ENCODE measurements around the gene USP9X. TPM values are rescaled to one million over a fixed set of nuclear protein-coding genes. Genes with fewer than 3 reads are reported as not detected.

The USP9X gene
- total RNA-seq, 1 experiment from 2014 or later, result 163 TPM

DNA sequence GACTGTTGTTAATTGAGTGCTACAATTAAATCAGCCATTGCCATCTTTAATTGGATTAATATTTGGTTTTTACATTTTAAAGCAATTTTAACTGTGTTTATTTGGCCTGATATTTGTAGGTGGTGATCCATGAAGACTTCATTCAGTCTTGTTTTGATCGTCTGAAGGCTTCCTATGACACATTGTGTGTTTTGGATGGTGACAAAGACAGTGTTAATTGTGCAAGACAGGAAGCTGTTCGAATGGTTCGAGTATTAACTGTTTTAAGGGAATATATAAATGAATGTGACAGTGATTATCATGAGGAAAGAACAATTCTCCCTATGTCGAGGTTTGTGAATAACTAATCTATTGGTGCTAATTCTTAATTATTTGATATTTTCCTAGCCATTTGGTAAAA lies 82.6 kb downstream of the USP9X start (continued):
- TF ChIP-seq USF2 (CRISPR knock-in tag; IDR thresholded peaks at IDR 0.05) (no peak), CBFB (CRISPR knock-in tag; IDR thresholded peaks at IDR 0.05; ENCODE audit: low read depth) (no peak), NFATC4 (CRISPR knock-in tag; IDR thresholded peaks at IDR 0.05) (no peak)

- DNase-seq (ENCODE audit: low spot score) (no peak), ATAC-seq (no peak)
- CTCF ChIA-PET, result no interaction called here
- H3K4me1 Mint-ChIP-seq, result peaks cover 33% of the 10 kb centered on the region
- peaks cover 48% of the 10 kb centered on the region for H3K36me3 Mint-ChIP-seq
- H3K4me3 Mint-ChIP-seq, result no peak overlapping the region
- H3K27ac Mint-ChIP-seq, result peak overlapping the region; percentile 57; the same call in 1 of the 2 replicates
- TF ChIP-seq, protein P1, sequence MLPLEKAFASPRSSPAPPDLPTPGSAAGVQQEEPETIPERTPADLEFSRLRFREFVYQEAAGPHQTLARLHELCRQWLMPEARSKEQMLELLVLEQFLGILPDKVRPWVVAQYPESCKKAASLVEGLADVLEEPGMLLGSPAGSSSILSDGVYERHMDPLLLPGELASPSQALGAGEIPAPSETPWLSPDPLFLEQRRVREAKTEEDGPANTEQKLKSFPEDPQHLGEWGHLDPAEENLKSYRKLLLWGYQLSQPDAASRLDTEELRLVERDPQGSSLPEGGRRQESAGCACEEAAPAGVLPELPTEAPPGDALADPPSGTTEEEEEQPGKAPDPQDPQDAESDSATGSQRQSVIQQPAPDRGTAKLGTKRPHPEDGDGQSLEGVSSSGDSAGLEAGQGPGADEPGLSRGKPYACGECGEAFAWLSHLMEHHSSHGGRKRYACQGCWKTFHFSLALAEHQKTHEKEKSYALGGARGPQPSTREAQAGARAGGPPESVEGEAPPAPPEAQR (CRISPR knock-in tag; IDR thresholded peaks at IDR 0.05), result no peak
- TF ChIP-seq PRDM15 (CRISPR knock-in tag; IDR thresholded peaks at IDR 0.05) (no peak), JAZF1 (CRISPR knock-in tag; IDR thresholded peaks at IDR 0.05) (no peak), SP1 (CRISPR knock-in tag; conservative IDR thresholded peaks at IDR 0.05) (no peak), ETV6 (CRISPR knock-in tag; IDR thresholded peaks at IDR 0.05) (no peak), NFATC4 (CRISPR knock-in tag; IDR thresholded peaks at IDR 0.05) (no peak), MAX (CRISPR knock-in tag; IDR thresholded peaks at IDR 0.05) (no peak), RELA (CRISPR knock-in tag; IDR thresholded peaks at IDR 0.05; ENCODE audit: borderline replicate concordance) (no peak), FOXP4 (CRISPR knock-in tag; IDR thresholded peaks at IDR 0.05) (no peak), SMAD3 (CRISPR knock-in tag; IDR thresholded peaks at IDR 0.05; ENCODE audit: borderline replicate concordance) (no peak), GRHL2 (CRISPR knock-in tag; IDR thresholded peaks at IDR 0.05; ENCODE audit: insufficient replicate concordance, severe bottlenecking) (no peak), ATF1 (CRISPR knock-in tag; IDR thresholded peaks at IDR 0.05) (no peak), GABPB1 (CRISPR knock-in tag; IDR thresholded peaks at IDR 0.05) (no peak), NFYB (CRISPR knock-in tag; conservative IDR thresholded peaks at IDR 0.05; ENCODE audit: low read depth) (no peak), NR1H2 (CRISPR knock-in tag; IDR thresholded peaks at IDR 0.05) (no peak), IRF2 (CRISPR knock-in tag; IDR thresholded peaks at IDR 0.05; ENCODE audit: borderline replicate concordance, low read depth) (no peak), ZNF219 (CRISPR knock-in tag; IDR thresholded peaks at IDR 0.05; ENCODE audit: borderline replicate concordance) (no peak), TP53 (CRISPR knock-in tag; IDR thresholded peaks at IDR 0.05) (no peak)
- TF ChIP-seq, protein P2, sequence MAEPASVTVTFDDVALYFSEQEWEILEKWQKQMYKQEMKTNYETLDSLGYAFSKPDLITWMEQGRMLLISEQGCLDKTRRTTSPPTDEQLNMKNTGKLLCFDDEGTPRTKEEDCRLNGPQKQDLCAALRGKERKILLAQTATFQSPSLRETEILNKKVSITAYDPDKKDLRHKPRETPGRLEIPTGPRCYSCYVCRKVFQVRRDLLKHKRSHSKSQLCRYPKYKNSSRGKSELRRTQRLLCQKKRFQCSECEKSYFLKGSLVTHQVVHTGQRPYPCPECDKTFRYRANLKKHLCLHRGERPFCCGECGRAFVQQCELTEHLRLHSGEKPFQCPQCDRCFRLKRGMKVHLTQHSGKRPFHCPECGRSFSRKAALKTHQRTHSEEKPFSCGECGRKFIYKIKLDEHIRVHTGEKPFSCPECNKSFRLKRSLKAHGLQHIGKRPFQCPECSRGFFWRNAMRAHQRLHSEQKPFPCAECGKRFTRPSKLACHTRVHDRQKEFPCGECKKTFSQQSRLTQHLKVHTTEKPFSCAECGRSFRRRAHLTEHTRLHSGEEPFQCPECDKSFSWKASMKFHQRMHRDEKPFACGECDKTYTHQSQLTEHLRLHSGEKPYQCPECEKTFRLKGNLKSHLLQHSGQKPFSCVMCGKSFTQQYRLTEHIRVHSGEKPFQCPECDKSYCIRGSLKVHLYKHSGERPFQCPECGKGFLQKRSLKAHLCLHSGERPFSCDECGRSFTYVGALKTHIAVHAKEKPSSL (CRISPR knock-in tag; conservative IDR thresholded peaks at IDR 0.05), result no peak
- TF ChIP-seq, protein P3, sequence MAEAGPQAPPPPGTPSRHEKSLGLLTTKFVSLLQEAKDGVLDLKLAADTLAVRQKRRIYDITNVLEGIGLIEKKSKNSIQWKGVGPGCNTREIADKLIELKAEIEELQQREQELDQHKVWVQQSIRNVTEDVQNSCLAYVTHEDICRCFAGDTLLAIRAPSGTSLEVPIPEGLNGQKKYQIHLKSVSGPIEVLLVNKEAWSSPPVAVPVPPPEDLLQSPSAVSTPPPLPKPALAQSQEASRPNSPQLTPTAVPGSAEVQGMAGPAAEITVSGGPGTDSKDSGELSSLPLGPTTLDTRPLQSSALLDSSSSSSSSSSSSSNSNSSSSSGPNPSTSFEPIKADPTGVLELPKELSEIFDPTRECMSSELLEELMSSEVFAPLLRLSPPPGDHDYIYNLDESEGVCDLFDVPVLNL (CRISPR knock-in tag; IDR thresholded peaks at IDR 0.05; ENCODE audit: borderline replicate concordance, low read depth), result no peak
- no peaks in the 10 kb centered on the region for H3K9me3 Mint-ChIP-seq
- POLR2A ChIA-PET, result no interaction called here
- H3K27me3 Mint-ChIP-seq (ENCODE audit: low read depth), result no peaks in the 10 kb centered on the region
Observed at GRCh38 chrX:41176263-41176662, 91.0 kb downstream of the USP9X start.
